ENCODE measurements around the gene PCDHB7.
"Not testable (repeated sequence)": the region's sequence is repeated elsewhere in the genome, so short reads cannot be mapped to it uniquely, and the experiment has no call there.

The PCDHB7 gene

DNA sequence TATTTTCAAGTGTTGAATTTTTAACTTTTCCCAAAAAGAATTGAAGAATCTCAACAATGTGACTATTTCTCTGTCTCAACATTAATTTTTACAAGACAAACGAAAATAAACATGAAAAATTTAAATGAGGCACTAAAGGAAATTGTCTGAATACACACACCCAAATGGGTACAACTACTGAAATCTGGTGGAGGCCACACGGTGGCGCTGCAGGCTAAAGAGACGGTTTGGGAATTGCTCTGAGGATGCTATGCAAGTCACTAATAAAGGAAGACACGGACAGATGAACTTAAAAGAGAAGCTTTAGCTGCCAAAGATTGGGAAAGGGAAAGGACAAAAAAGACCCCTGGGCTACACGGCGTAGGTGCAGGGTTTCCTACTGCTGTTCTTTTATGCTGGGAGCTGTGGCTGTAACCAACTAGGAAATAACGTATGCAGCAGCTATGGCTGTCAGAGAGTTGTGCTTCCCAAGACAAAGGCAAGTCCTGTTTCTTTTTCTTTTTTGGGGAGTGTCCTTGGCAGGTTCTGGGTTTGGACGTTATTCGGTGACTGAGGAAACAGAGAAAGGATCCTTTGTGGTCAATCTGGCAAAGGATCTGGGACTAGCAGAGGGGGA is 19.8 kb downstream of the PCDHB7 start, which contains the start of gene PCDHB10:
TSS of gene PCDHB10 (plus strand) at position 244 of the 616 bp plus-strand sequence. CDS start at position 444, 200 bp downstream.
- Histone ChIP-seq H3K9ac (ENCODE audit: low read length) (no peak within 1 kb of the TSS), H2AFZ (ENCODE audit: low read depth, low read length, severe bottlenecking) (no peak within 1 kb of the TSS), H4K20me1 (ENCODE audit: low read depth, low read length) (no peaks in the 10 kb centered on the region), H3K36me3 (ENCODE audit: low read length) (no peaks in the 10 kb centered on the region), H3K9me3 (ENCODE audit: insufficient read depth, low read length) (peaks cover 15% of the 10 kb centered on the region), H3K79me2 (ENCODE audit: insufficient read depth, low read length) (no peaks in the 10 kb centered on the region), H3K4me2 (ENCODE audit: low read depth, low read length, poor library complexity, severe bottlenecking) (no peak within 1 kb of the TSS), H3K27ac (ENCODE audit: low read depth, low read length) (no peak within 1 kb of the TSS), H3K27me3 (ENCODE audit: low read length) (no peaks in the 10 kb centered on the region), H3K9me2 (replicated peaks; ENCODE audit: insufficient read depth, low read length) (no peaks in the 10 kb centered on the region), H3K4me3 (ENCODE audit: insufficient read depth, low read length, poor library complexity, severe bottlenecking) (no peak within 1 kb of the TSS), H3F3A (ENCODE audit: insufficient read depth) (no peaks in the 10 kb centered on the region)
- no peak for TF ChIP-seq EZH2phosphoT487 (conservative IDR thresholded peaks at IDR 0.05; ENCODE audit: low read length)
- TF ChIP-seq, protein P1, sequence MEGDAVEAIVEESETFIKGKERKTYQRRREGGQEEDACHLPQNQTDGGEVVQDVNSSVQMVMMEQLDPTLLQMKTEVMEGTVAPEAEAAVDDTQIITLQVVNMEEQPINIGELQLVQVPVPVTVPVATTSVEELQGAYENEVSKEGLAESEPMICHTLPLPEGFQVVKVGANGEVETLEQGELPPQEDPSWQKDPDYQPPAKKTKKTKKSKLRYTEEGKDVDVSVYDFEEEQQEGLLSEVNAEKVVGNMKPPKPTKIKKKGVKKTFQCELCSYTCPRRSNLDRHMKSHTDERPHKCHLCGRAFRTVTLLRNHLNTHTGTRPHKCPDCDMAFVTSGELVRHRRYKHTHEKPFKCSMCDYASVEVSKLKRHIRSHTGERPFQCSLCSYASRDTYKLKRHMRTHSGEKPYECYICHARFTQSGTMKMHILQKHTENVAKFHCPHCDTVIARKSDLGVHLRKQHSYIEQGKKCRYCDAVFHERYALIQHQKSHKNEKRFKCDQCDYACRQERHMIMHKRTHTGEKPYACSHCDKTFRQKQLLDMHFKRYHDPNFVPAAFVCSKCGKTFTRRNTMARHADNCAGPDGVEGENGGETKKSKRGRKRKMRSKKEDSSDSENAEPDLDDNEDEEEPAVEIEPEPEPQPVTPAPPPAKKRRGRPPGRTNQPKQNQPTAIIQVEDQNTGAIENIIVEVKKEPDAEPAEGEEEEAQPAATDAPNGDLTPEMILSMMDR (IDR thresholded peaks at IDR 0.05; ENCODE audit: insufficient read depth, low read length, poor library complexity, severe bottlenecking) = peak; percentile 78

GRCh38 chr5:141194332-141194731 is 21.9 kb downstream of the PCDHB7 start:
- H3K27ac ChIP-seq (ENCODE audit: low read depth, low read length); H3K9me2 ChIP-seq (replicated peaks; ENCODE audit: insufficient read depth, low read length); H3K79me2 ChIP-seq (ENCODE audit: insufficient read depth, low read length); H3K27me3 ChIP-seq (ENCODE audit: low read length); H4K20me1 ChIP-seq (ENCODE audit: low read depth, low read length); H2AFZ ChIP-seq (ENCODE audit: low read depth, low read length, severe bottlenecking); H3F3A ChIP-seq (ENCODE audit: insufficient read depth); H3K36me3 ChIP-seq (ENCODE audit: low read length); H3K4me3 ChIP-seq (ENCODE audit: insufficient read depth, low read length, poor library complexity, severe bottlenecking); H3K4me2 ChIP-seq (ENCODE audit: low read depth, low read length, poor library complexity, severe bottlenecking); H3K9ac ChIP-seq (ENCODE audit: low read length): not testable (repeated sequence)
- peaks cover 19% of the 10 kb centered on the region for H3K9me3 ChIP-seq (ENCODE audit: insufficient read depth, low read length)

- Histone ChIP-seq H4K20me1 (ENCODE audit: low read depth, low read length) (no peaks in the 10 kb centered on the region), H3K9me2 (replicated peaks; ENCODE audit: insufficient read depth, low read length) (no peaks in the 10 kb centered on the region), H3K36me3 (ENCODE audit: low read length) (no peaks in the 10 kb centered on the region), H3F3A (ENCODE audit: insufficient read depth) (no peaks in the 10 kb centered on the region), H2AFZ (ENCODE audit: low read depth, low read length, severe bottlenecking) (no peak overlapping the region), H3K9me3 (ENCODE audit: insufficient read depth, low read length) (peaks cover 19% of the 10 kb centered on the region), H3K79me2 (ENCODE audit: insufficient read depth, low read length) (no peaks in the 10 kb centered on the region), H3K9ac (ENCODE audit: low read length) (no peak overlapping the region), H3K4me3 (ENCODE audit: insufficient read depth, low read length, poor library complexity, severe bottlenecking) (no peak overlapping the region), H3K27ac (ENCODE audit: low read depth, low read length) (no peak overlapping the region), H3K27me3 (ENCODE audit: low read length) (0 out of 2 replicates have a peak, but pooled peaks cover 3% of the 10 kb centered on the region), H3K4me2 (ENCODE audit: low read depth, low read length, poor library complexity, severe bottlenecking) (no peak overlapping the region)
- TF ChIP-seq, protein P1 (IDR thresholded peaks at IDR 0.05; ENCODE audit: insufficient read depth, low read length, poor library complexity, severe bottlenecking) = no peak
- no peak for TF ChIP-seq EZH2phosphoT487 (conservative IDR thresholded peaks at IDR 0.05; ENCODE audit: low read length)
Measured at GRCh38 chr5:141196363-141196762, 23.9 kb downstream of the PCDHB7 start.
